Stomach smooth muscle (tissue), 2 donors: ENCODE data around the gene FBXO9.

ENCODE experiments used
- H3K27ac ChIP-seq: one replicate; pipeline ENCODE4 v1.7.0; 2013; ENCODE audit warnings: mild to moderate bottlenecking, low read length, inconsistent platforms
- H3K27me3 ChIP-seq, 2 donors: one replicate each; pipeline ENCODE4 v1.7.0; 2013; ENCODE audit warnings: low read length in 2 of 2; ENCODE audit not compliant: insufficient read depth in 2 of 2, control insufficient read depth in 1 of 2
- H3K36me3 ChIP-seq, 2 donors: one replicate each; pipeline ENCODE4 v1.7.0; 2013; ENCODE audit warnings: low read length in 2 of 2; ENCODE audit not compliant: control insufficient read depth in 2 of 2, insufficient read depth in 2 of 2
- H3K4me1 ChIP-seq: one replicate; pipeline ENCODE4 v1.7.0; 2013; ENCODE audit warnings: low read length; ENCODE audit not compliant: control insufficient read depth, insufficient read depth
- H3K4me3 ChIP-seq, 2 donors: one replicate each; pipeline ENCODE4 v1.7.0; 2013; ENCODE audit warnings: low read length in 2 of 2
- H3K9ac ChIP-seq, 2 donors: one replicate each; pipeline ENCODE4 v1.7.0; 2013; ENCODE audit warnings: low read length in 2 of 2, mild to moderate bottlenecking in 1 of 2
- H3K9me3 ChIP-seq, 2 donors: one replicate each; pipeline ENCODE4 v1.7.0; 2013; ENCODE audit warnings: low read length in 2 of 2; ENCODE audit not compliant: control insufficient read depth in 2 of 2
- donor health status: healthy.
- donor health status: Pancreatic carcinoma.

FBXO9 gene

GRCh38 chr6:53031281-53031680, 33.9 kb upstream of the FBXO9 start:
- Histone ChIP-seq H3K9ac (no peak overlapping the region), H3K4me3 (no peak overlapping the region), H3K4me1 (peaks cover 9% of the 10 kb centered on the region), H3K27me3 (no peaks in the 10 kb centered on the region), H3K36me3 (peaks cover 38 to 43% of the 10 kb centered on the region in 2 donors), H3K9me3 (no peaks in the 10 kb centered on the region), H3K27ac (no peak overlapping the region)

- H3K27me3 ChIP-seq: no peaks in the 10 kb centered on the region
- peak overlapping the region; percentile 3 for H3K27ac ChIP-seq
- H3K9me3 ChIP-seq: no peaks in the 10 kb centered on the region
- H3K4me3 ChIP-seq: peak overlapping the region in 1 of 2 donors; percentile 0
- H3K9ac ChIP-seq: no peak overlapping the region
- peaks cover 33 to 36% of the 10 kb centered on the region in 2 donors for H3K36me3 ChIP-seq
- H3K4me1 ChIP-seq: peaks cover 9% of the 10 kb centered on the region
Observed at GRCh38 chr6:53032849-53033248, 32.4 kb upstream of the FBXO9 start.

GRCh38 chr6:53033764-53034163, 31.4 kb upstream of the FBXO9 start:
- no peak overlapping the region for H3K4me3 ChIP-seq
- no peak overlapping the region for H3K9ac ChIP-seq
- peaks cover 12% of the 10 kb centered on the region for H3K4me1 ChIP-seq
- peaks cover 31 to 33% of the 10 kb centered on the region in 2 donors for H3K36me3 ChIP-seq
- H3K9me3 ChIP-seq: no peaks in the 10 kb centered on the region
- peak overlapping the region; percentile 3 for H3K27ac ChIP-seq
- H3K27me3 ChIP-seq: no peaks in the 10 kb centered on the region

- H3K27me3 ChIP-seq: no peaks in the 10 kb centered on the region
- peaks cover 12% of the 10 kb centered on the region for H3K4me1 ChIP-seq
- H3K27ac ChIP-seq: no peak overlapping the region
- no peak overlapping the region for H3K4me3 ChIP-seq
- no peak overlapping the region for H3K9ac ChIP-seq
- peaks cover 36% of the 10 kb centered on the region in 2 donors for H3K36me3 ChIP-seq
- H3K9me3 ChIP-seq: no peaks in the 10 kb centered on the region
Observed at GRCh38 chr6:53035549-53036213, 29.5 kb upstream of the FBXO9 start.

- peaks cover 14% of the 10 kb centered on the region for H3K4me1 ChIP-seq
- H3K36me3 ChIP-seq: peaks cover 33 to 35% of the 10 kb centered on the region in 2 donors
- no peak overlapping the region for H3K27ac ChIP-seq
- no peak overlapping the region for H3K4me3 ChIP-seq
- H3K9me3 ChIP-seq: no peaks in the 10 kb centered on the region
- H3K27me3 ChIP-seq: no peaks in the 10 kb centered on the region
- no peak overlapping the region for H3K9ac ChIP-seq
Observed at GRCh38 chr6:53038141-53038540, 27.1 kb upstream of the FBXO9 start.

GRCh38 chr6:53038596-53038995, 26.6 kb upstream of the FBXO9 start:
- H3K27ac ChIP-seq: no peak overlapping the region
- H3K36me3 ChIP-seq: peaks cover 33% of the 10 kb centered on the region in 2 donors

GRCh38 chr6:53041356-53041755, 23.8 kb upstream of the FBXO9 start:
- Histone ChIP-seq H3K4me3 (no peak overlapping the region), H3K27ac (no peak overlapping the region), H3K9me3 (no peaks in the 10 kb centered on the region), H3K36me3 (peaks cover 24 to 28% of the 10 kb centered on the region in 2 donors), H3K4me1 (peaks cover 18% of the 10 kb centered on the region), H3K9ac (no peak overlapping the region), H3K27me3 (no peaks in the 10 kb centered on the region)

More at GRCh38 chr6:53038596-53038995, 26.6 kb upstream of the FBXO9 start:
- no peak overlapping the region for H3K4me3 ChIP-seq
- H3K9ac ChIP-seq: no peak overlapping the region
- no peaks in the 10 kb centered on the region for H3K27me3 ChIP-seq
- no peaks in the 10 kb centered on the region for H3K9me3 ChIP-seq
- H3K4me1 ChIP-seq: peaks cover 14% of the 10 kb centered on the region

GRCh38 chr6:53042112-53042511, 23.1 kb upstream of the FBXO9 start:
- Histone ChIP-seq H3K9ac (no peak overlapping the region), H3K4me1 (peaks cover 18% of the 10 kb centered on the region), H3K9me3 (no peaks in the 10 kb centered on the region), H3K4me3 (no peak overlapping the region), H3K36me3 (peaks cover 24 to 28% of the 10 kb centered on the region in 2 donors), H3K27ac (no peak overlapping the region), H3K27me3 (no peaks in the 10 kb centered on the region)

- H3K4me1 ChIP-seq: peaks cover 15% of the 10 kb centered on the region
- no peaks in the 10 kb centered on the region for H3K9me3 ChIP-seq
- H3K36me3 ChIP-seq: peaks cover 19 to 26% of the 10 kb centered on the region in 2 donors
- H3K9ac ChIP-seq: no peak overlapping the region
- peak overlapping the region; percentile 4 for H3K27ac ChIP-seq
- H3K4me3 ChIP-seq: no peak overlapping the region
- no peaks in the 10 kb centered on the region for H3K27me3 ChIP-seq
Observed at GRCh38 chr6:53043581-53043980, 21.6 kb upstream of the FBXO9 start.

- peaks cover 15% of the 10 kb centered on the region for H3K4me1 ChIP-seq
- no peak overlapping the region for H3K9ac ChIP-seq
- H3K27me3 ChIP-seq: no peaks in the 10 kb centered on the region
- no peaks in the 10 kb centered on the region for H3K9me3 ChIP-seq
- H3K4me3 ChIP-seq: peak overlapping the region in 1 of 2 donors; percentile 44
- H3K36me3 ChIP-seq: peaks cover 19 to 22% of the 10 kb centered on the region in 2 donors
- H3K27ac ChIP-seq: peak overlapping the region; percentile 4
Observed at GRCh38 chr6:53044071-53044470, 21.1 kb upstream of the FBXO9 start.

- H3K9ac ChIP-seq: no peak overlapping the region
- H3K4me3 ChIP-seq: no peak overlapping the region
- no peaks in the 10 kb centered on the region for H3K27me3 ChIP-seq
- no peak overlapping the region for H3K27ac ChIP-seq
- peaks cover 15% of the 10 kb centered on the region for H3K4me1 ChIP-seq
- H3K9me3 ChIP-seq: no peaks in the 10 kb centered on the region
- H3K36me3 ChIP-seq: peaks cover 15 to 17% of the 10 kb centered on the region in 2 donors
Observed at GRCh38 chr6:53044572-53044971, 20.6 kb upstream of the FBXO9 start.
